HG03039 (cell line): ENCODE results near the gene IKZF5.
A peak's percentile ranks its signal among the peaks of the same experiment; 100 is the strongest.

Source experiments
- ATAC-seq: cut with Tn5 transposase; IDR thresholded peaks from one replicate; pipeline ENCODE4 v1.9.1; 2021; ENCODE audit warnings: mild to moderate bottlenecking, moderate library complexity; ENCODE audit not compliant: unreplicated experiment

IKZF5 gene

DNA sequence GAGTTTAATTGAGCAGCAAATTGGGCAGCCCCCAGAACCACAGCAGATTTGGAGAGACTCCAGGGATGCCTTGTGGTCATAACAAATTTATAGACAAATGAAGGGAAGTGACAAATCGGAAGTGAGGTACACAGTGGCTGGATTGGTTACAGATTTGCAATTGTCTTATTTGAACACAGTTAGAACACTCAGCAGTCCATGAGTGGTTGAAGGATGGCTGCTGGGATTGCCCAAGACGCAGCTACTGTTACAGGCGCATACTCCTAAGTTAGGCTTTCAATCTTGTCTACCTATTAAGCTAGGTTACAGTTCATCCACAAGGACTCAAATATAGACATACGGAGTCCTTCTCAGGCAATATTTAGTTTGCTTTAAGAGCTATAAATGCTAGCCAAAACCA, 7.6 kb upstream of the IKZF5 start:
- ATAC-seq: no peak

DNA sequence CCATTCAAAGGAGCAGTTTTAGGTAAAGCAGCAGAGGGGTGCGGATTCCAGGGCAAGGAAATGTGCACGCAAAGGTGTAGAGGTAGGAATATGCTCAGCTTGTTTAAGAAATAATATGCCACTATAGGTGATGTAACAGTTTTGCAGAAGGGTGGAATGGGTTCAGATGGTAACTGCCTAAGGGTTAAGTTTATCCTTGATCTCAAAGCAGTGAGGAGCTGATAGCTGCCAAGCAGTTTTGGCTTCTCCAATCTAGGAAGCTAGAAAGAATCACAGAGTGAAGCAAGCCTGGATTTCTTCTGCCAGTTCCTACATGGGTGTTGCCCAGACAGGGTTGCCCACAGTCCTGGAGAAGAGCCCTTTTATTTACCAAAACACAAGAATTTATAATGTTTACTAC, 6.2 kb upstream of the IKZF5 start:
- ATAC-seq: no peak

DNA sequence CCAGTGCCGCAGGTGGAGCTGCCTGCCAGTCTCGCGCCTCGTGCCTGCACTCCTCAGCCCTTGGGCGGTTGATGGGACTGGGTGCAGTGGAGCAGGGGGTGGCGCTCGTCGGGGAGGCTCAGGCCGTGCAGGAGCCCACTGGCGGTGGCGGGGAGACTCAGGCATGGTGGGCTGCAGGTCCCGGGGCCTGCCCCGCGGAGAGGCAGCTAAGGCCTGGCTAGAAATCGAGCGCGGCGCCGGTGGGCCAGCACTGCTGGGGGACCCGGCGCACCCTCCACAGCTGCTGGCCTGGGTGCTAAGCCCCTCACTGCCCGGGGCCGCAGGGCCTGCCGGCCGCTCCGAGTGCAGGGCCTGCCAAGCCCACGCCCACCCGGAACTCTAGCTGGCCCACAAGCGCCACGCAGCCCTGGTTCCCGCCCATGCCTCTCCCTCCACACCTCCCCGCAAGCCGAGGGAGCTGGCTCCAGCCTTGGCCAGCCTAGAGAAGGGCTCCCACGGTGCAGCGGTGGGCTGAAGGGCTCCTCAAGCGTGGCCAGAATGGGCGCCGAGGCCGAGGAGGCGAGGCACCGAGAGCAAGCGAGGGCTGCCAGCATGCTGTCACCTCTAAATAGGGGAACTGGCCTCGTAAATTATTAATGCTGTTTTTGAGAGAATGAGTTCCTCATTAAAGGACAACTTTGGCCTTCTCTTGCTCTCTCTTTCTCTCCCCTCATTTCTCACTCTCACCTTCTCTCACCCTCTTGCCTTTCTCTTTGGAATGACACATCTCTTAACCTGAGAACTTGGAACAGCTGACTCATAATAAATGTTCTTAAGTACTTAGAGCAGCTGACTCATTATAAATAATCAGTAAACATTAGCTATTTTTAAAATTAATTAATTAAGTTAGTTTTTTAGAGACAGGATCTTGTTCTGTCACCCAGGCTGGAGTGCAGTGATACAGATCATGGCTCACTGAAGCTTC, 5.1 kb upstream of the IKZF5 start:
- ATAC-seq: no peak

DNA sequence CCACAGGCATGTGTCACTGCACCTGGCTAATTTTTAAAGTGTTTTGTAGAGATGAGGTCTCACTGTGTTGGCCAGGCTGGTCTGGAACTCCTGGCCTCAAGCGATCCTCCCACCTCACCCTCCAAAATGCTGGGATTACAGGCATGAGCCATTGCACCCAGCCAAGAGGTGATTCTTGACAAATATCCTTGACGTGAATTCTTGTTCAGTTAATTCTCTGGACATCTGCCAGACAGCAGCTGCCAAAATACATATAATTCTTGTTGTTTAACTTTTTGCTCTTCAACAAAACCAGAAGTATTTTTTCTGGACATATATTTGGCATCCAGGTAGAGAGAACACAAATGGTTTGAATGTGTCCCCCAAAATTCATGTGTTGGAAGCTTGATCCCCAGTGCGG, 3.4 kb upstream of the IKZF5 start:
- no peak for ATAC-seq

DNA sequence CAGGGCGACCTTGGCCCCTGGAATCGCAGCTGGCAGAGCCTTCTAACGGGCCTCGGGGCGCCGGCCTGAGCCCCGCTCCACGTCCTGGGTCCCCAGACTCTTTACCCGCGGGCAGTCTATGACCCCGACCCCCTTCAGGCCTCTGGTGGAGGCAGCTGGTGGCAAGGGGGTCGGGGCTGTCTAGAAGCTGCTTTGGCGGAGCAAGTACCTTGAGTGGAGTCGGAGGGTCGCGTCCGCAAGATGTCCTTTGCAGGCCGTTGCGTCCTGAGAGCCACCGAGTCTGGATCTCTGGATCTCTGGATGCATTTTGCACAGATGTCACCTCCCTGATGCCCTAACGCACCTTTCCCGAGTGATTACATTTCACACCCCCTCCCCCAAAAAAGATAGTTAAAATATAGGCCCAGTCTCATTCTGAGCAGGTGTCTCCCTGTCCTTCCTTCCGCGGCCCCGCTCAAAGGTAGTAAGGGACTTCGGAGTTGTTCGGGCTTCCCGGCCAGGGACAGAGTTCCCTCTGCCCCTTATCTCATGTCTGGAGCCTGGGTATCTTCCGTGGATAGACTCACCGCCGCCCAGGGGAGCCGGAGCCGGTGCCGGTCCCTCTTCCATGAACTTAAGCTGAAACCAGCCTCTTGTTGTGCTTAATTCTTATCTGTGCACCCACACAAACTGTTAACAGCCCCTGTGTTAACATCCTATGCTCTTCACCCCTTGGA, 668 bp upstream of the IKZF5 start:
- ATAC-seq: no peak

DNA sequence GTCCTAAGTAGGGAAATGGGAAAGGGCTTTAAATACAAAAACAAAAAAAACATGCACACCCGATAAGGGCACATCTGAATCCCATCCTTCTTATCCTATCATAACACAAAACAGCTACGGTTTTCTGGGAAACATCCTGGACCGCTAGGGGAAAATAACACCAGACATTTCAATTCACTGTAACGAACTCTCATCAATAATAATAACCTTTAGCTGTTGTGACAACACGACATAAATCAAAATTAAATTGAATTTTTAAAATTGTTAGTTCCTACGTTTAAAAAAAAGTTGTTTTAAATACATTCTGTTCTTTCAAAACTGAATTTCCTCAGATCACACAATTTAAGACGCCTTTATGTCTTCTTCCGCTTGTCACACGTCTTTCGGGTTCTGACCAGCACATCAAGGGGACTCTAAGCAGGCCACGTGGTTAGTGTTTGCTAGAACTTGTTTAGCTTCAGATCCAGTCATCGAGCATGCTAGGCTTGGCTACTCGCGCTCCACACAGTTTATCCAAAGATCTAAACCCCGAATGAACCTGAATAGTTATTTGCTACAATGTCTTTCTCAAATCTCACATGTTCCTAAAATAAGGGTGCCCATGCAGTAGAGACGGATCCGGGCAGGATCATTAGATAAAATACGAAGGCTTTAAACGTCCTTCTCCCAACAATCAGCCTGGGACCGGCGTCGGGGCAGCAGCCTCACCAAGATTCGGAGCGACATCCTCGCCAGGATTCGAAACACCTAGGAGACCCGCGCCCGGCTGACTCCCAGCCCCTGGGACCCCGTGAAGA, 839 bp downstream of the IKZF5 start:
- peak; percentile 25 for ATAC-seq

DNA sequence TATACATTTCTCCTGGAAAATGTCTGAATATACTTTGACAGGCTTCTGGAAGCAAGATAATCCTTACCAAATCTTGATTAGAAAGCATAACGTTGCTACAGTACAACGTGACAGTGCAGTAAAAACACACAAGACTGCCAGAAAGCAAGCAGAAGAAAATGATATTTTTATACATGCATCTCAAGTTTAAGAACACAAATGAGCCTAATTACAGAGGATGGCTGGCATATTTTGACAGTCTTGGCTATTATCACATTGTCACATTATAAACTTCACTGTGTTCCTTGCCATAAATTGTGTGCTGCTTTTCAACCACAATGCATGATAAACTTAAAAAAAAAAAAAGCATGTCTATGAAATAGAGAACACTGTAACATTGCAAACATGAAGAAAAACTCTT, 4.3 kb downstream of the IKZF5 start:
- ATAC-seq: no peak

DNA sequence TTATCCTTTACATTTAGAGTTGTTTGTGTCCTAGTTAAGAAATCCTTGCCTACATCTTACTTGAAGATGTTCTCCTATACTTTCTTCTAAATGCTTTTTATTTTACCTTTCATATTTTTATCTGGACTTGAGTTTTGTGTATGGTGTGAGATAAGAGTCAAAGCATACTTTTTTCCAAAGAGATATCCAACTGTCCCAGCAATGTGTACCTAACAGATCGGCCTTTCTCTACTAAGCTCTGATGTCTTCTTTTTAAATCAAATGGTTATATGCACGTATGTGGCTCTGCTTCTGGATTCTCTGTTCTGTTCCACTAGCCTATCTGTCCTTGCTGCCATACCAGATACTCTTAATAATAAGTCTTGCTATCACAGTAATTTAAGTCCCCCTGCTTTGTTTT, 7.2 kb downstream of the IKZF5 start:
- ATAC-seq: no peak

DNA sequence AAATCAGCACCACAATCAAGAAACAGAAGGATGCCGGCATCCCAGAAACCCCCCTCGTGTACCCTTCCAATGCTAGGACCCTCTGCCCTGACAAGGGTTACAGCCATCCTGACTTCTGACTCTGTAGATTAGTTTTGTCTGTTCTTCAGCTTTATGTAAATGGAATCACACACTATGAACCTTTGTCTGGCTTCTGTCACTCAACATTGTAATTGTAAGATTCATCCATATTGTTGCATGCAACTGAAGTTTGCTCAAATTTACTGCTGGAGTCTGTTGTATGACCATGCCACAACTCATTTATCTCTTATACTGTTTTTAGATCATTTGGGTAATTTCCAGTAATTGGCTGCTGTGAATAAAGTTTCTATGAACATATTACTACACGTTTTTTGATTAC, 8.4 kb downstream of the IKZF5 start:
- no peak for ATAC-seq

DNA sequence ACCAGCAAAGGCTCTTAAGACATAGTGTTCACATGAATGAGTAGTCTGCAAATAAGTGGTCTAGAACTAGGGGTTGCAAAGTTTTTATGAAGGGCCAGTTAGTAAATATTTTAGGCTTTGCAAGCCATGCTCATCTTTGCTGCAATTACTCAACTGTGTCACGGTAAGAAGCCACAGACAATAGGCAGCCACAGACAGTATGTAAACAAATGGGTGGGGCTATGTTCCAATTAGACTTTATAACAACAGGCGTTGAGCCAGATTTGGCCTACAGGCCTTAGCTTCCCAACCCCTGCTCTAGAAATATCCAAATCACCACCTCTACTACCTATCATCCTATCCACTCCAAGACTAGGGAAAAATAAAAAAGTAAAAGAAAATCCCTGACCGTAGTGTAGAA, 9.2 kb downstream of the IKZF5 start:
- ATAC-seq: no peak

DNA sequence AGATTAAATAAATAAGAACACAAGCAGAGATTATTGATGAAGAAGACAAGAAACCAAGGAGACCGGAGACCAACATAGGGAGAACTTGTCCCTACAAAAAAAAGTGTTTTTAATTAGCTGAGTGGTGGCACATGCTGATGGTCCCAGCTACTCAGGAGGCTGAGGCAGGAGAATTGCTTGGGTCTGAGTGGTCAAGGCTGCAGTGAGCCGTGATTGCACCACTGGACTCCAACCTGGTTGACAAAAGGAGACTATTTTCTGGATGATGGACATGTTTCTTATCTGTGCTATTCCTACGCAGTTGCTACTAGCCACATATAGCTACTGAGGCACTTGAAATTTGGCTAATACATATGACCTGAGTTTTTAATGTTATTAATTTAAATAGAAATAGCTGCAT, 9.7 kb downstream of the IKZF5 start:
- ATAC-seq: no peak

DNA sequence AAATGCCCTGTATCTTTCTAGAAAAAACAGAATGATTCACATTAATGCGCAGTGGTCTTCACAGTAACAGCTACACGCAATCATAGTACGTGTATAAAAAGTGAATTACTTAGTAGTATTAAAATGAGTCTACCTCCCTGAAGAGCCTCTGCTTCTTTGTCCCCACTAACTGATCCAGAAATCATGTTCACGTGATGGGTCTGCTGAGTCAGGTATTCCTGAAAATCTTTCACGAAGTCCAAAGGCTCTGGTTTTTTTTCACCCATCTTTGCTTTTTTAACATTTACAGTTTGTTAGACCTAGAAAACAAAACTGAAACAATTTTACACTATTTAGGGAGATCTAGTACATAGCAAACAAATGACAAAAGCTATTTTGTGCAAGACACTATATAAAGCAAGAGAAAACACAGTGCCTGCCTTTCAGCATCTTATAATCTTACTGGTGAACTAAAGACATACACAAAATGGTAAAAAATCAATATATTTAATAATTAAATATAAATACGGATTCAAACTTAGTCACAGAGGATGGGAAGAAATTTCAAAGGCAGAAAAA, 10.2 kb downstream of the IKZF5 start:
- no peak for ATAC-seq

DNA sequence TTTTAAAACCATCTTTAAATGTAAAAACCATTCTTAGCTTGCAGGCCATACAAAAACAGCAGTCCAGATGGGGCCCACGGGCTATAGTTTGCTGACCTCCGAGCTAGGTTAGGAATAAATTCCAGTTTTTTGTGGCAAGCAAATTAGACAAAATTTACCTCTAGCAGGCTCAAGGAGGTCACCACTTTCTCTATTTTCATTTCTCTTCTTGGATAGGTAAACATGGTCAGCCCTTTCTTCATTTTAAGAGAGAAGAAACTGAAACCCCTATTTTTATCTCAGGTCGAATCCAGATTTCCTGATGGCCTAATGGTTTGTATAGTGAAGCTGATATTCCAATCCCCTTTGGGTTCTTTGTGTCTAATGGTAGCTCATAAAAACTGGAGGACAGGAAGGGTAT, 10.7 kb downstream of the IKZF5 start:
- ATAC-seq: no peak

DNA sequence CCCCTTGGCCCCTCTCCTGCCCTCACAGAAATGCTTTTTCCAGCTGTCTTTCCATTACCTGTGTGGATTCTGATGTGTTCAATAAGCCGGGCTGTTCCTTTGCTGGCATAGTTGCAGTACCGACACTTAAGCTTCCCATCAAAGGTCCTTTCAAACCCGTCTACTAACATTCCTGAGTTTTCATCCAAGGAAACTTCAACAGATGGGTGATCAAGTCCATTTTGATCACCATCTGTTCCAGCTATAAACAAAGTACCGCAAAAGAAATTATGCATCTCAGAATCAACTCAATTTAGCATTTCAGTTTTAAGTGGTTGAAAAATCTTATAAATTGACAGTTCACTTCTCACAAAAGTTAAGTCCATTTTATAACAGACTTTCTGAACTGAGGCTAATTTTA, 12.7 kb downstream of the IKZF5 start:
- no peak for ATAC-seq

DNA sequence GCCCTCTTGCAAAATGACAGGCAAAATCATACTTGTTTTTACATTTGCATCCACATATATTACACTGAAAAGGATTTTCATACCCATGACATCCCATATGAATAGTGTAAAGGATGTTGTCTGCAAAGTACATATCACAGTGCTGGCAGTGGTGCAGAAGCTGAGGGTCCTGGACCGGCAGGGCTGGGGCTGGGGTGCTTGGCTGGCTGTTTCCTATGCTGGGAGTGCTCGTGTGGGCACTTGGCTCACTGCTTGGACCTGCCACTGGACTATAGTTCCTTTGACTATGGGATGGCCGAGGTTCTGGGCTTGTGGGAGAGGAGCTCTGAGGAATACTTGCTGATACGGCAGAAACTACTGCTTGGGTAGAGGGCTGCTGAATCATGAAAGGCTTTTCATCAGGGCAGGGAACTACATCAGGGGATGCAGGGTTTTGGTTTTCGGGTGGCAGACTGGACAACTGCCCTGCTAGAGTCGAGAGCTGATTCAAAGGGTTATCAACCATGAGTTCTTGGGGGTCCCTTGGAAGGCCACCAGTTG, 14.7 kb downstream of the IKZF5 start:
- no peak for ATAC-seq

DNA sequence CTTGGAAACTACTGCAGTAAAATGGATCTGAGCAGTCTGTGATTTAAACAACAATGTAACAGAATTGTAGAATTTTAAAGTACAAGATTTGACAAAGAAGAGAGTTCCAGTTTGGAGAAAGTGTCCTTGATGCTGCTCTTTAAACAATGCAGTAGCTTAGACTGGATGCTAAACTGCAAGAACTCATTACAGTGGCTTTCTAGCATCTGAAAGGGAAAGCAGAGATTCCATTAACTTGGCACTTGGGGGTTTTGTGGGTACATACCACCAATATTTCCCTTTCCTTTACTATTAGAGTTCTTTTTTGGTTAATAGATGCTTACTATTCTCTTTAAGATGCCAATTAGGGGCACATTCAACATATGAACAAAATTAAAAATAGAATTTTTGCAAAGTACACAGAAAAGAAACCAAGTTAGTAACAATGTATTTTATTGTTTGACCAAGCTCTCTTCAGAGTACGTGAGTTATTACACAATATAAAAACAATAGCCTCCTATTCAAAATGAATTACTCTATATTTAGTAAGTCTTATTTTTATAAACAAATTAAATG, 16.5 kb downstream of the IKZF5 start:
- ATAC-seq: no peak

DNA sequence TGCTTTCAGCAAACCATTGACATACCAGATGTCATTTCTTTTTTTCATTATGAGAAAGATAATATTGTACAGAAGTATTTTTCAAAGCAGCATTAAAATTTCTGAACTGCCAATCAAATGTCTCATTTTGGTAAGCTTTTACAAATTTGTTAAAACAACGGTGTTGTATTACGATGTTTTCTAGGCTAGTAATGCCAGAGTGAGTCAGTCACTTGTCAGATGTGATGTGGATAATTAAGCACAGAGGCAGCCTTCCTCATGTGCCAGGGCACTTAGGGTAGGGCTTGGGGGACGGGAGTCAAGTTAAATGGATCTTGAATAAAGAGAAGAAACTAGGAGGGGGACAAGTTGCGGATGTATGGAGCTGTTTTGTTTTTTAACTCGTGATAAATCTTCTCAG, 18.3 kb downstream of the IKZF5 start:
- no peak for ATAC-seq

DNA sequence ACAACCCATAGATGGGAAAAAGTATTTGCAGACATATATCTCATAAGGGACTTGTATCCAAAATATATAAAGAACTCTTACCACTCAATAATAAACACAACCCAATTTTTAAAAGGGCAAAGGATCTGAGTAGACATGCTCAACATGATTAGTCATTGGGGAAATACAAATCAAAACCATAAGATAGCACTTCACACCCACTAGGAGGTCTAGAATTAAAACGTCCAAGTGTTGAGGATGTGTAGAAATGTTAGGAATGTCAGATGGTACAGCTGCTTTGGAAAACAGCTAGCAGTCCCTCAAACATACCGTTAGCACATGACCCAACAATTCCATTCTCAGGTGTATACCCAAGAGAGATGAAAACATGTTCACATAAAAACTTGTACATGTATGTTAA, 20.1 kb downstream of the IKZF5 start:
- ATAC-seq: no peak

DNA sequence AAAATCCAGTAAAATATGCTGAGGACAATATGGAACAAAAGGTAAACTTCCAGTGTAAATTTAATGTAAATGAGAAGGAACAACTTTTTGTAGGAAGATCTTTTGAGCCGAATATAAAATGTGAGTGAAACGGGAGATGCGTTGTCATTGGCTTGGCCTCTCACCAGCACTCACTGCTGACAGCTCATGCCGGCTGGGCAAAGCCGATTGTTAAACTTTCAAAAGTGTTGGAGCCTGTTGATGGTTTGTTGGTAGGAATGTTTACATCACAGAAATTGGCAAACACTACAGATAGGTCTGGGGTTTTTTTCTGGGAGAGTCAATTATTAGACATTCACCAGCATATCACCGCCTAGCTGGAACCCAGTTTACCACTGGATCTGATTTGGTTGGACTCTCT, 22.3 kb downstream of the IKZF5 start:
- no peak for ATAC-seq

DNA sequence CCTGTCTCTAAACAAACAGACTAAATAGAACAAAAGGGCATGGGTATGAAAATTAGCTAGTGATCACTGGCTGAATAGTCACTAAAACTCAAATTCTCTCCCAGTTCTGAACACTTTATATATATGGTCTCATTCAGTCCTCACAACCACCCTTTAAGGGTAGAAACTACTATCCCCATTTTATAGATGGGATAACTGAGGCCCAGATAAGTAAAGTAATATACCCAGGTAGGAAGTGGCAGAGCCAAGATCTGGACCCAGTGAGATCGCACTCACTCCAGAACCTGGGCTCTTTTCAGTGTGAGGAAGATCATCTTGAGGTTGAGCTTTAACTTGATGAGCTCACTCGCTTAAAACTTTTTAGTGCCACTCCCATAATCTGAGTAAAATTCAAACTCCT, 23.9 kb downstream of the IKZF5 start:
- ATAC-seq: no peak

DNA sequence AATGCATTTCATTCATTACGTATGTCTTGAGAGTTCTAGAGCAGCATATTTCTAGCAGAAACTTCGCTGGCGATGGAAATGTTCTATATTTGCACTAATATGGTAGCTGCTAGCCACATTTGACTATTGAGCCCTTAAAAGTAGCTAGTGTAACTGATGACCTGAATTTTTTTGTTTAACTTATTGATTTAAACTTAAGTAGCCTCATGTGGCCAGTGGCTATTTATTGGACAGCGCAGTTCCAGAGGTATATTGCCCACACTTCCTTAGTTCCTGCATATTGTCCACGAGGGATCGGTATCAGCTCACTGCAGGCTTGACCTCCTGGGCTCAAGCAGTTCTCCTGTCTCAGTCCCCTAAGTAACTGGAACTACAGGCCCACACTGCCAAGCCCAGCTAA, 24.7 kb downstream of the IKZF5 start:
- no peak for ATAC-seq
